Measurements from ENCODE around the gene TPMT.

GRCh38 chr6:18100296-18100695 is 54.6 kb downstream of the TPMT start:
- no peak for TF ChIP-seq CTCF (IDR thresholded peaks at IDR 0.05; ENCODE audit: low read depth, low read length, missing input control)
- TF ChIP-seq SP1 (IDR thresholded peaks at IDR 0.05), result no peak
- no peak for TF ChIP-seq TAF1 (conservative IDR thresholded peaks at IDR 0.05)
- TF ChIP-seq REST (IDR thresholded peaks at IDR 0.05), result no peak
- no peak for TF ChIP-seq NR2F2 (IDR thresholded peaks at IDR 0.05)
- no peak for TF ChIP-seq MAX (IDR thresholded peaks at IDR 0.05)
- TF ChIP-seq YY1 (IDR thresholded peaks at IDR 0.05), result no peak
- no peak for TF ChIP-seq GABPA (IDR thresholded peaks at IDR 0.05 in 1 of 2, conservative IDR thresholded peaks at IDR 0.05 in 1 of 2)
- no peak for TF ChIP-seq ZBTB33 (IDR thresholded peaks at IDR 0.05)
- TF ChIP-seq FOXA2 (IDR thresholded peaks at IDR 0.05), result no peak
- TF ChIP-seq FOXA1 (IDR thresholded peaks at IDR 0.05), result no peak
- TF ChIP-seq ATF3 (IDR thresholded peaks at IDR 0.05), result no peak
- TF ChIP-seq RAD21 (IDR thresholded peaks at IDR 0.05), result no peak

All from liver (tissue), 3 donors.